Measurements from ENCODE around the gene PDE3B.

- TF ChIP-seq CTCF (conservative IDR thresholded peaks at IDR 0.05) (no peak), ZFX (IDR thresholded peaks at IDR 0.05) (no peak)
These were observed 29.8 kb downstream of the PDE3B start for GRCh38 chr11:14673421-14673820.
